Transverse colon (tissue), 4 donors: ENCODE measurements around the gene CNKSR3. TPM values are rescaled to one million over a fixed set of nuclear protein-coding genes. Genes with fewer than 3 reads are reported as not detected.

ENCODE experiments used
- DNase-seq: peaks from one replicate; pipeline ENCODE4 v3.0.0-alpha.2; 2019
- H3K27ac ChIP-seq, 4 donors: fragments of 200-600 bp; sonication (generic); 2 replicates each; pipeline ENCODE4 v1.5.1; 2016 to 2018; ENCODE audit warnings: inconsistent platforms in 4 of 4
- H3K27me3 ChIP-seq: fragments of 200-600 bp; sonication (generic); 2 replicates; pipeline ENCODE4 v1.5.1; 2017; ENCODE audit warnings: inconsistent platforms
- H3K36me3 ChIP-seq, 4 donors: fragments of 200-600 bp; sonication (generic); 2 replicates each; pipeline ENCODE4 v1.5.1; 2017 to 2019; ENCODE audit warnings: inconsistent platforms in 4 of 4
- H3K4me1 ChIP-seq, 4 donors: fragments of 200-600 bp; sonication (generic); 2 replicates each; pipeline ENCODE4 v1.5.1; 2017 to 2020; ENCODE audit warnings: inconsistent platforms in 4 of 4
- H3K4me3 ChIP-seq, 4 donors: fragments of 200-600 bp; sonication (generic); 1 replicate in 1 of 4; 2 replicates in 3 of 4; pipeline versions ENCODE4 v1.5.1 to v1.6.1; 2017 to 2019; ENCODE audit warnings: inconsistent platforms in 4 of 4
- H3K9me3 ChIP-seq, 2 donors: fragments of 200-600 bp; sonication (generic); 2 replicates each; pipeline ENCODE4 v1.5.1; 2017 to 2019; ENCODE audit warnings: inconsistent platforms in 2 of 2
- EP300 ChIP-seq: sonication (generic); formaldehyde crosslinking; IDR thresholded peaks from one replicate; pipeline ENCODE4 v1.6.1; 2017; ENCODE audit warnings: antibody characterized with exemption, low read depth
- POLR2A ChIP-seq: fragments of 450-650 bp; IDR thresholded peaks from one replicate; pipeline ENCODE4 v1.6.1; 2016; ENCODE audit warnings: antibody characterized with exemption, mild to moderate bottlenecking, moderate library complexity
- POLR2AphosphoS5 ChIP-seq, 3 donors: sonication (generic); formaldehyde crosslinking; IDR thresholded peaks; one replicate each; pipeline ENCODE4 v1.6.1; 2016; ENCODE audit warnings: antibody characterized with exemption in 3 of 3
- WGBS, 2 donors: methylation state at CpG; one replicate each; pipeline ENCODE4 v1.1.5; 2018; ENCODE audit warnings: low coverage in 1 of 2; 5-methylcytosine and 5-hydroxymethylcytosine counted together
- in situ Hi-C, 4 donors: fragments of 200-750 bp; cut with MboI; loops; one replicate each; pipeline versions ENCODE4 v1.15.0 to v1.15.1; 2017; ENCODE audit warnings: low sequenced_read_pairs in 3 of 4, low pct_ligation_motif_present in 1 of 4, low pct_unique_long_range_greater_than_20kb in 1 of 4
- intact Hi-C: fragments of 100-400 bp; cut with DNase I; formaldehyde crosslinking; loops from one replicate; pipeline ENCODE4 v1.15.1; 2023; ENCODE audit warnings: low total_unique reads
- total RNA-seq, 4 donors: library from RNA; depleted of rRNA; stranded (reverse); fragments of >200 nt; gene quantifications; one replicate each; pipeline ENCODE4 v1.1.0, GENCODE V29; 2016
- TF ChIP-seq, protein P1 (sequence below), 5 experiments: fragments of 200-600 bp in 3 of 5; fragments of 450-650 bp in 2 of 5; sonication (generic) in 3 of 5; IDR thresholded peaks; 1 replicate in 2 of 5; 2 replicates in 3 of 5; pipeline ENCODE4 v1.5.1; 2016 to 2017; ENCODE audit warnings: antibody characterized with exemption in 5 of 5, inconsistent platforms in 3 of 5, mild to moderate bottlenecking in 2 of 5, moderate library complexity in 1 of 5

Gene CNKSR3
- total RNA-seq, 4 donors from 2014 or later, result 4.0 to 27.3 (median 16.9) TPM

- no peak overlapping the region for H3K27ac ChIP-seq
- in situ Hi-C loops (no loop called here), intact Hi-C loops (no loop called here)
Observed at GRCh38 chr6:154501578-154501868, 9.0 kb downstream of the CNKSR3 start.

GRCh38 chr6:154500769-154501577, 9.5 kb downstream of the CNKSR3 start:
- H3K36me3 ChIP-seq, result no peaks in the 10 kb centered on the region
- TF ChIP-seq POLR2AphosphoS5 (IDR thresholded peaks at IDR 0.05) (no peak), POLR2A (no peak), EP300 (no peak)
- TF ChIP-seq, protein P1, sequence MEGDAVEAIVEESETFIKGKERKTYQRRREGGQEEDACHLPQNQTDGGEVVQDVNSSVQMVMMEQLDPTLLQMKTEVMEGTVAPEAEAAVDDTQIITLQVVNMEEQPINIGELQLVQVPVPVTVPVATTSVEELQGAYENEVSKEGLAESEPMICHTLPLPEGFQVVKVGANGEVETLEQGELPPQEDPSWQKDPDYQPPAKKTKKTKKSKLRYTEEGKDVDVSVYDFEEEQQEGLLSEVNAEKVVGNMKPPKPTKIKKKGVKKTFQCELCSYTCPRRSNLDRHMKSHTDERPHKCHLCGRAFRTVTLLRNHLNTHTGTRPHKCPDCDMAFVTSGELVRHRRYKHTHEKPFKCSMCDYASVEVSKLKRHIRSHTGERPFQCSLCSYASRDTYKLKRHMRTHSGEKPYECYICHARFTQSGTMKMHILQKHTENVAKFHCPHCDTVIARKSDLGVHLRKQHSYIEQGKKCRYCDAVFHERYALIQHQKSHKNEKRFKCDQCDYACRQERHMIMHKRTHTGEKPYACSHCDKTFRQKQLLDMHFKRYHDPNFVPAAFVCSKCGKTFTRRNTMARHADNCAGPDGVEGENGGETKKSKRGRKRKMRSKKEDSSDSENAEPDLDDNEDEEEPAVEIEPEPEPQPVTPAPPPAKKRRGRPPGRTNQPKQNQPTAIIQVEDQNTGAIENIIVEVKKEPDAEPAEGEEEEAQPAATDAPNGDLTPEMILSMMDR (IDR thresholded peaks at IDR 0.05), result peak; percentile 35 to 43 (median 39)
- no peaks in the 10 kb centered on the region for H3K9me3 ChIP-seq
- H3K27me3 ChIP-seq, result no peaks in the 10 kb centered on the region
- WGBS, 2 donors, result 73 to 74% methylated on average over 9 of the region's 9 CpGs
- intact Hi-C loops, result no loop called here
- no peak for DNase-seq
- in situ Hi-C loops, result no loop called here
- H3K27ac ChIP-seq, result no peak overlapping the region
- H3K4me3 ChIP-seq, result no peak overlapping the region
- H3K4me1 ChIP-seq, result peaks cover 0 to 7% (median 1%) of the 10 kb centered on the region in 4 donors

More at GRCh38 chr6:154501578-154501868, 9.0 kb downstream of the CNKSR3 start:
- TF ChIP-seq EP300 (no peak), POLR2A (no peak), POLR2AphosphoS5 (IDR thresholded peaks at IDR 0.05) (no peak)
- TF ChIP-seq, protein P1 (IDR thresholded peaks at IDR 0.05), result no peak
- DNase-seq, result no peak
- Histone ChIP-seq H3K9me3 (no peaks in the 10 kb centered on the region), H3K36me3 (no peaks in the 10 kb centered on the region), H3K4me1 (peaks cover 0 to 8% (median 1%) of the 10 kb centered on the region in 4 donors), H3K27me3 (no peaks in the 10 kb centered on the region), H3K4me3 (no peak overlapping the region)
- WGBS, 2 donors, result 57 to 83% methylated on average over 4 of the region's 4 CpGs

- TF ChIP-seq EP300 (no peak), POLR2AphosphoS5 (IDR thresholded peaks at IDR 0.05) (no peak)
- TF ChIP-seq, protein P1 (IDR thresholded peaks at IDR 0.05), result no peak
- H3K4me3 ChIP-seq, result no peak overlapping the region
- no peaks in the 10 kb centered on the region for H3K36me3 ChIP-seq
- peaks cover 0 to 7% (median 1%) of the 10 kb centered on the region in 4 donors for H3K4me1 ChIP-seq
- intact Hi-C loops (no loop called here), in situ Hi-C loops (no loop called here)
- no peaks in the 10 kb centered on the region for H3K9me3 ChIP-seq
- DNase-seq, result no peak
- no peaks in the 10 kb centered on the region for H3K27me3 ChIP-seq
- no peak overlapping the region for H3K27ac ChIP-seq
- 67 to 69% methylated on average over 4 of the region's 4 CpGs for WGBS, 2 donors
Observed at GRCh38 chr6:154499855-154500589, 10.5 kb downstream of the CNKSR3 start.

DNA sequence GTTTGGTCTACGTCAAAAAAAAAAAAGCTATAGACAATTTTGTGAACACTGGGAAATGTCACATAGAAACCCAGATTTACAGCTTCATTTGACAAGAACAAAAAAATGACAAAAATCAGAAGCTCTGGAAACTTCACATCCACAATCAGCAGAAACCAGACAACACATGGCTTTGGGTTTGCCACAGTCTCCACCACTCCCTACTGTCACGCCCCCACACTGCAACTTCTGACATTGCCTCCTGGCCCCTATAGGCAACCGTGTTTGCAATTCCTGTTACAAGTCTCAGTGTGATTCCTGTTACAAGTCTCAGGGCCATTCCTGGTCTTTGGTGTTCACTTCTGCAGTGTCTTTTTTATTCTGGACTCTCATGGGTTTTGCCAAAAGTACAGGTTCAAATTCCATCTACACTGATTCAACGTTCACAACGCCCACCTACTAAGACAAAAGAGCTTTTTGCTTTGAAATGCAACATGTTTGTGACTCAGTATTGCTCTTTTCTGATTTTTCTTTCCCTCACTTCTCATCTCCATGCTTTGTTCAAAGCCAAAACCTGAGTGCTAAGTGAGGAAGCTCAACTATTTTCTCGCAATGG, 12.0 kb downstream of the CNKSR3 start:
- in situ Hi-C loops, result no loop called here
- Histone ChIP-seq H3K4me1 (no peaks in the 10 kb centered on the region), H3K27me3 (no peaks in the 10 kb centered on the region), H3K36me3 (no peaks in the 10 kb centered on the region), H3K4me3 (no peak overlapping the region), H3K27ac (no peak overlapping the region), H3K9me3 (no peaks in the 10 kb centered on the region)
- 72 to 76% methylated on average over 6 of the region's 6 CpGs for WGBS, 2 donors
- intact Hi-C loops, result no loop called here
- TF ChIP-seq, protein P1 (IDR thresholded peaks at IDR 0.05), result no peak
- no peak for DNase-seq
